Esophagus muscularis mucosa (tissue), 4 donors: ENCODE results near the gene TMEM258.
A peak's percentile ranks its signal among the peaks of the same experiment; 100 is the strongest.

Experiments used
- EP300 ChIP-seq: sonication (generic); formaldehyde crosslinking; IDR thresholded peaks from one replicate; pipeline ENCODE4 v1.6.1; 2017; ENCODE audit warnings: antibody characterized with exemption
- POLR2A ChIP-seq: fragments of 450-650 bp; IDR thresholded peaks from one replicate; pipeline ENCODE4 v1.6.1; 2017; ENCODE audit warnings: antibody characterized with exemption, moderate library complexity, mild to moderate bottlenecking, low read depth
- POLR2AphosphoS5 ChIP-seq, 2 donors: sonication (generic); formaldehyde crosslinking; IDR thresholded peaks; one replicate each; pipeline ENCODE4 v1.6.1; 2017; ENCODE audit warnings: antibody characterized with exemption in 2 of 2
- TF ChIP-seq, protein P1 (sequence below), 3 experiments: fragments of 200-600 bp in 2 of 3; fragments of 450-650 bp in 1 of 3; sonication (generic) in 2 of 3; IDR thresholded peaks; one replicate each; pipeline ENCODE4 v1.5.1; 2017 to 2019; ENCODE audit warnings: antibody characterized with exemption in 3 of 3, mild to moderate bottlenecking in 2 of 3, moderate library complexity in 1 of 3

DNA sequence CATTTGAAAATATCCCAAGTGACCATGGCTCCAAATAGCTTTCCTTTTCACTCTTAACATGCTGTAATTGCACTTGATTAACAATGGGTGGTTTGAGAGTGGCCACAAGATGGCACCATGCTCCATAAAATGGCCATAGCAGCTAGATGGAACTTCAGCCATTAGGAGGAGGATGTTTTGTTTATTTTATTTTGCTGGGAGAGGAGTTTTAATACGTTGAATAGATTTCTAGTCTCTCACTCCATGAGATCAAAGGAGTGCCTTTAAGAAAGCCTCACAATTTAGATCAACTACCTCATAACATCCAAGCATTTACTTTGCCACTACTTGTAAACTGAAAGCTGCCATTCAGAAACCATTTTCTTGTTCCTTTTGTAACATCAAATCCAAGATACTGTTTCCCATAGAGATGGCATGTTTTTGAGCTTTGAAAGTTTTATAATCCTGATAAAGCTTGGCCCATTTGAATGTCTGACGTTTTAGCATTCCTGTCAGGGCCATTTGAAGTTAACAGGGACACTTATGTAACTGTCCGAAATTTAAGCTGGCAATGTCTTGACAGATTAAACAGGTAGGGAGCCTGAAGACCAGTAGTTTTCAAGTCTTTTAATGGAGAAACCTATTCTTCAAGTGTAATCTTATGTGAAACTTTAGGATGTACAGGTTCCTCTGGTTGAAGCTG is 5.0 kb upstream of the TMEM258 start:
- no peak for TF ChIP-seq POLR2A
- TF ChIP-seq, protein P1, sequence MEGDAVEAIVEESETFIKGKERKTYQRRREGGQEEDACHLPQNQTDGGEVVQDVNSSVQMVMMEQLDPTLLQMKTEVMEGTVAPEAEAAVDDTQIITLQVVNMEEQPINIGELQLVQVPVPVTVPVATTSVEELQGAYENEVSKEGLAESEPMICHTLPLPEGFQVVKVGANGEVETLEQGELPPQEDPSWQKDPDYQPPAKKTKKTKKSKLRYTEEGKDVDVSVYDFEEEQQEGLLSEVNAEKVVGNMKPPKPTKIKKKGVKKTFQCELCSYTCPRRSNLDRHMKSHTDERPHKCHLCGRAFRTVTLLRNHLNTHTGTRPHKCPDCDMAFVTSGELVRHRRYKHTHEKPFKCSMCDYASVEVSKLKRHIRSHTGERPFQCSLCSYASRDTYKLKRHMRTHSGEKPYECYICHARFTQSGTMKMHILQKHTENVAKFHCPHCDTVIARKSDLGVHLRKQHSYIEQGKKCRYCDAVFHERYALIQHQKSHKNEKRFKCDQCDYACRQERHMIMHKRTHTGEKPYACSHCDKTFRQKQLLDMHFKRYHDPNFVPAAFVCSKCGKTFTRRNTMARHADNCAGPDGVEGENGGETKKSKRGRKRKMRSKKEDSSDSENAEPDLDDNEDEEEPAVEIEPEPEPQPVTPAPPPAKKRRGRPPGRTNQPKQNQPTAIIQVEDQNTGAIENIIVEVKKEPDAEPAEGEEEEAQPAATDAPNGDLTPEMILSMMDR (IDR thresholded peaks at IDR 0.05): peak; percentile 82 to 95 (median 85)
- no peak for TF ChIP-seq EP300
- TF ChIP-seq POLR2AphosphoS5 (IDR thresholded peaks at IDR 0.05): peak in 1 of 2 donors; percentile 36
